GM21381 (cell line): ENCODE data around the gene PPP2R5E.
A peak's percentile ranks its signal among the peaks of the same experiment; 100 is the strongest.
"Not testable (repeated sequence)": the region's sequence is repeated elsewhere in the genome, so short reads cannot be mapped to it uniquely, and the experiment has no call there.

Experiments
- ATAC-seq: cut with Tn5 transposase; IDR thresholded peaks from one replicate; pipeline ENCODE4 v1.9.1; 2021; ENCODE audit warnings: mild to moderate bottlenecking, moderate library complexity; ENCODE audit not compliant: unreplicated experiment

PPP2R5E gene

DNA sequence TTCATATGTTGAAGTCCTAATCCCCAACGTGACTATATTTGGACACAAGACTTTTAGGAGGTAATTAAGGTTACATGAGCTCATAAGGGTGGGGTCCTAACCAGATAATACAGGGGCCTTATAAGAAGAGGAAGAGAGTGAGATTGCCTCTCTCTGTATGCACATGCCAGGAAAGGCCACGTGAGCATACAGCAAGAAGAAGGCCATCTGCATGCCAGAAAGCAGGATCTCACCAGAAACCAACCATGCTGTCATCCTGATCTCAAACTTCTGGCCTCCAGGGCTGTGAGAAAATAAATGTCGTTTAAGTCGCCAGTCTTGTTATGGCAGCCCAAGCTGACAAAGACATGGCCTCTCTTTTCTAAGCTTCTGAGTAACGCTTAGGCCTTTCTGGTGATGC is 155.5 kb downstream of the PPP2R5E start:
- ATAC-seq: no peak

DNA sequence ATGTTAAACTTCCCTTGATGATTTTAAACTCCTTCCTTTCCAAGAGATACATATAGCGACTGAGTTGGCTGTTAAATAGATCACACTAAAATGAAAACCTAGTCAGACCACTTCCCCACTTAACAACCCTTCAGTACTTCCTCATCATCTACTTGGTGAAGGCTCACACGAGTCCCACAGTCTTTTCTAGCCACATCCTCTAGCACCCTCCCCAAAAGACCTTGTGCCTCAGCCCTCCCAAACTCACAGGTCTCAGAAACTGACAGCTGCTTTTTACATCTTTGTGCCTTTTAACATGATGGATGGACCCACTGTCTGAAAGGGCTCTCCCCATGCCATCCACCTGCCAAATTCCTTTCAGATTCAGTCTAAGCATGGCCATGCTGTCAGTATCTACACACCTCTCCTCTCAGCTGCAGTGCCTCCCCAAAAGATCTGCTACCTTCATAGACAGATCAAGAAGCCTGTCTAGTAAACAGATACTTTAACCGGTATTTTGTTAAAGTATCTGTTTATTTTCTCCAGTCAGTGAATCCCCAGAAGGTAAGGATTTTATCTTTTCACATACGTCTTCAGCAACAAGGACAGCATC is 159.3 kb downstream of the PPP2R5E start:
- peak; percentile 97 for ATAC-seq

DNA sequence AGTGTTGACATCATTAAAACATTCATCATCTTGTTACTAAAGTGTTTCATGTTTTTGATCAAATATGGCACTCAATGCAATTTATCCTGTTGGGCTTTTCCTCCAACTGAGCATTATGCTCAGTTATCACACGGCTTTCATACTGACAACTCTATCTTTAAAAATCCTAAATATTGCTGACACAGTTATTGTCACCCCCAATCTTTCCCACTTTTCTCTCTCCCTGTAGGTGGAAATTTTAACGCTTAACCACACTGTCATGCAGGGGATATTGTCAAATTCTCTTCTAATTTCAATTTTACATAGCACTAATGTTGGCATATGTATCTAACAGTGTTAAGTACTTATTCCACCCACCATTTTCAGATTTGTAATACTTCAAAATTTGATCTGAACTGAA is 164.7 kb downstream of the PPP2R5E start:
- no peak for ATAC-seq

DNA sequence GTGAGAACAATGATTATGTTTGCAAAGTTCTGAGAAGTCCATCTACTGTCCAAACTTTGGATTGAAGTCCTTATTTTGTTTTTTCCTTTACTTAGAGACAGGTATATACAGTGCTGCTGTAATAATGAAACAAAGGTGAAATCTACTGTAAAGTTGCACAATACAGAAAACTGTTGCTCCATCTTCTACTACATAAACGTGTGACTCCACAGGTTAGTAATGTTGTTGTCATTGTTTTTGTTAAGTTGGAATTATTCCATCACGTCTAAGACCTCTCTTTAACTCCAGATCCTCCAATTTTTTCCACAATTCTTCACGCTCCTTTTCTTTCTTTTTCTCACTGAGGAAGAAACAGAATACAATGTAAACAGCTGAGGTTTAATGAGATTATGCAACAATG is 167.4 kb downstream of the PPP2R5E start:
- ATAC-seq: no peak

DNA sequence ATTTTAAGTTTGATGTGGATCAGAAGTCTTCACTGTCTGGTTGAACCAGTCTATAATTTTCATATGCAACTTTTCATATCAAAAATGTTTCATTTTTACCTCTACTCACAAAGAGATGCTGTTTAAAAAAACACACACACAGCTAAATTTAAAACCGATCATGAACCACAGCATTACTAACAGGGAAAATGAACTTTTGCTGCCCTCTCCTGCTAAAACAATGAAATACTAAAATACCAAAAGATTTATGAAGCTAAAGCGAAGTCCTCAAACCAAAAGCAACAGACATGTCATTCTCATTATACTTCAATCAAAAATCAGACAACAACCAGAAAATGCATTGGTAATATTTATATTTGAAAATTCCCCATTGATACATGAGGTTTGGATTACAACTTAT is 171.6 kb downstream of the PPP2R5E start:
- not testable (repeated sequence) for ATAC-seq

DNA sequence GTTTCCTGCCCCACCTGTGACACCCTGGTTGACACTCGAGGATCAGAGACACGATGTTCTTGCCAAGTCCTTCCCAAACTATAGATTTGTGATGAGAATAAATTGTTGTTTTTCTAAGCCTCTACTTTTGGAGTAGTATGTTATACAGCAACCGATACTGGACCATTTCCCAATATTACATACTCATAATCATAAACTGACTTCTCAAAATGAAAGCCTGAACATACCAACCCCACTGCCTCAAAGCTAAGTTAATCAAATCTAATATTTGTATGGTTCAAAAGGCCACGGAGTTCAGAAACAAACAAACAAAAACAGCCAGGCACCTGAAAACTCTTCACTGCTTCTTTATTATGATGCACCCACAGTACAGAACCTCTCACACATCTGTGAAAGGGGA is 172.1 kb downstream of the PPP2R5E start:
- peak; percentile 58 for ATAC-seq

DNA sequence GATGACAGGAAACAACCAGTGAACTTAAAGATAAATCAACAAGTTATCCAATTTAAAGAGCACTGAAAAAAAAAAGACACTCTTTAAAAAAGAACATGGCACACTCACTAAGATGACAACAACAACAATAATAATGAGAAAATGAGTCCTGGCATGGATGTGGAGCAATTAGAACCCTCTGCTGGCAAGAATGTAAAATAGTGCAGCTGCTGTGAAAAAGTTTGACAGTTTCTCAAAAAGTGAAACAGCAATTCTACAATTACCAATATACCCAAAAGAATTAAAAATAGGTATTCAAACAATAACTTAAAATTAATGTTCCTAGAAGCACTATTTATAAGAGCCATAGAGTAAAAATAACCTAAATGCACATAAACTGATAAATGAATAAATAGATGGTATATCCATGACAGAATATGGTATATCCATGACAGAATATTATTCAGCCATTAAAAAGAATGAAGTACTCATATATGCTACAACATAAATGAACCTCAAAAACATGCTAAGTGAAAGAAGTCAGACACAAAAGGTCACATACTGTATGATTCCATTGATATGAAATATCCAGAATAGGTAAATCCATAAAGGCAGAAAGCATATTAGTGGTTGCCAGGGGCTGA is 175.3 kb downstream of the PPP2R5E start:
- ATAC-seq: no peak

DNA sequence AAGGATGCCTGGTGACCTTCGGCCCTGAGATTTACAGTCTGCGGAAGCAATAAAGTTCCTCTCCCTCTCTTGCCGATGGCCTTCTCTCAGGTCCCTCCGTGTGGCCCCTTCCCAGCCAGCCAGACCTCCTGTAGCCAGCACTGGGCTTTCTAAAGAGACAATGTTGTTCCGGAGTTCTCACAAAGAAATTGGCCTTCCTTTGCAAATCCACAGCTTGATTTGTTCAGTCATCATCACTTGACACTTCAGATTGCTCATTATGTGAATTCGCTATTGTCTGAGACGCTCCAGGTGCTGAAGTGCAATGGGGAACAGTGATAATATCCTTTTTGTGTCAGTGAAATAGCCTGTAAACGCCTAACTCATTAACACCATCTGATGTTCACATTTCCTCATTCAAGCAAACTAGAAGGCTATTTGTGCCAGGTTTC is 180.8 kb downstream of the PPP2R5E start:
- no peak for ATAC-seq

DNA sequence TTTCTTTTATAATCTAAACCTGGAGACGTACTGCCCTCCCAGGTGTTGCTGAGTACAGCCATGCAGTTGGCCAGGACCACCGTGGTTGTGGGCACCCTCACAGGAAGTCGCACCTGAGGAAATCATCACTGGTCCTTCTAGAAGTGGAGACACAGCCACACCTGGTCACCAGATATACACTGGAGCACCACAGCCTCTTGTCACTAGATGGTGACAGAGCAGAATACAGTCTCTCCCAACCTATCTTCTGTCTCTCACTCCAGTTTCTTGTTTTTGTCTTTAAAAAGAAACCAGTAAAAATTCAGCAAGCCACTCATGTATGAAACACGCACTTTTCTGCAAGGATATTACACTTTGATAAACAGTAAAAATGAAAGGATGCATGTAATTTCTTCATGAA is 181.4 kb downstream of the PPP2R5E start:
- no peak for ATAC-seq

DNA sequence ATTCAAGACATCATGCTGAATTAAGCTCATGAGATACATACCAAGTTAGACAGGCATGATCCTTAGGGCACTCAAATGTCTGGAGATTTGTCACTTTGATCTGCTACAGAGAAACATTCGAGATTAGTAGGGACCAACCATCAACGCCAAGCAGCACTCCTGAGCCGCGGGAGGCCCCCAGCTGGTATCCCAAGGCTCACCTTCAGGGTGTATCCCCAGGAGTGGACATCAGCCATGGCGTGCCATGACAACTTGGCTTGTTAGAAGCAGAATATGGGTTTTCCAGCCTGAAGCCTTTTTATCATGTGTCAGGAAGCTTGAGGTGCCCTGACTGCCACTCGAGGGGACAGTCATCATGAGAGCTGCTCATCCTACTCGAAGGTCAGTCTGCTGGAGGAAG is 185.3 kb downstream of the PPP2R5E start:
- no peak for ATAC-seq

DNA sequence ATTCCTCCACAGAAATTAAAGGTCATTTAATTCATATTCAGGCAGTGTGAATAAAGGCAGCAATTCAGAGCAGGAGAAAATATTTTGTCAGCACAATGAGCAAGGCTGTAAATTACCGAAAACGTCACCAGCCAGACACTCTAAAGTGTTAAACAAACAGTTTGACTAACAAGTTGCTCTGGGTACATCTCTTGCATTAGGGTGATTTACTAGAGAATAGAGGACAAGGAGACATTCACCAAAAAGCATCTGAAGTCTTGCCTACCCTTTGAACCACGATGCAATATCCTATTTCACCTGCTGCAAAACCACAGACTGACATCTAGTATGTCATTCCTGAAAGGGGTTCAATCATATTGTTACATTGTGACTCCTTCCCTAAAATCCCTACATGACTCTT is 197.4 kb downstream of the PPP2R5E start:
- ATAC-seq: no peak

DNA sequence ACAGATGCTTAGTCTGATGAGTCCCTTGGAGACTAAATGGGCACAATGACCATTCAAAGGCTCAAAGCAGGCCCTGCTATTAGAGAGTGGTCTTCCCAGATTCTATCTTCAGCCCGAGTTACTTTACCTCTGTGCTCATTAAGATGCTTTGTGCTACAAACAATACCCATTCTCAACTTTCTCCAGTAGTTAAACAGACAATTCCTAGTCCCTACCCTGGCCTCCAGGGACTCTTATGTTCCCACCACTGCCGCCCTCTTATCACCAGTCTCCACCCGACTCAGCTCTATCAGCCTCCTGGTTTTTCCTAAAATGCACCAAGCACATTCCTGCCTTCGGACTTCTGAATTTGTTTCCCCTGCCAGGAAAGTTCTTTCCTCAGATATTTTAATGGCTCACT is 198.8 kb downstream of the PPP2R5E start:
- no peak for ATAC-seq

DNA sequence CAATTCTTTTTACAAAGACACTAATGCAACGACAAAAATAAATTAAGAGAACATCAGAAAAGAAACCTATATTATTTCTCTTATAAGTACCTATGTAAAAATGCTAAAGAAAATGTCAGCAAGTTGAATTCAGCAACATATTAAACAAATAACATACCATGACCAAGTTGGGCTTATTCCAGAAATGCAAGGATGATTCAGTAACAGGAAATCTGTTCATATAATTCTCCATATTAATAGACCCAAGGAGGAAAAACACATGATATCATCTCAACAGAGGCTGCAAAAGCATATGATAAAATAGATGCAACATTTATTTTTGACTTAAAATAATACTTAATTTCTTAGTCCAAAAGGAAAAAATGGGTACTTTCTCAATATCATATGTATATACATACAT is 199.3 kb downstream of the PPP2R5E start:
- ATAC-seq: no peak

DNA sequence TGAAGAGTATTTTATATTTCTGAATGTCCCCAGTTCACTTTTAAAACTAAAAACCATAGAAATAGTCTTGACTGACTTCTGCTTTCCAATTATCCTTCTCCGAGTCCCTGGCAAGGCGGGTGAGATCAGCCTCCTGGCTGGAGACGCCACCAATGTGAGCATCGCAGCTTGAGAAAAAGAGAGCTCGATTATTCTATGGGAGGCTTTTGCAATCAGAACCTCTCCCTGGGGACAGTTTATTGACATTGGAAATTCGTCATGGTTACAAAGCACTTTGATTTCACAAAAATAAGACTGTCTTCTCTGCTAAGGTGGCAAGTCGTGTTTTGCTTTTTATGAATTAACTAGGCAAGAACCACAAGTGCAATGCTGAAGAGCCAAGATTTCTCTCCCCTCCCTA is 200.8 kb downstream of the PPP2R5E start:
- ATAC-seq: no peak

DNA sequence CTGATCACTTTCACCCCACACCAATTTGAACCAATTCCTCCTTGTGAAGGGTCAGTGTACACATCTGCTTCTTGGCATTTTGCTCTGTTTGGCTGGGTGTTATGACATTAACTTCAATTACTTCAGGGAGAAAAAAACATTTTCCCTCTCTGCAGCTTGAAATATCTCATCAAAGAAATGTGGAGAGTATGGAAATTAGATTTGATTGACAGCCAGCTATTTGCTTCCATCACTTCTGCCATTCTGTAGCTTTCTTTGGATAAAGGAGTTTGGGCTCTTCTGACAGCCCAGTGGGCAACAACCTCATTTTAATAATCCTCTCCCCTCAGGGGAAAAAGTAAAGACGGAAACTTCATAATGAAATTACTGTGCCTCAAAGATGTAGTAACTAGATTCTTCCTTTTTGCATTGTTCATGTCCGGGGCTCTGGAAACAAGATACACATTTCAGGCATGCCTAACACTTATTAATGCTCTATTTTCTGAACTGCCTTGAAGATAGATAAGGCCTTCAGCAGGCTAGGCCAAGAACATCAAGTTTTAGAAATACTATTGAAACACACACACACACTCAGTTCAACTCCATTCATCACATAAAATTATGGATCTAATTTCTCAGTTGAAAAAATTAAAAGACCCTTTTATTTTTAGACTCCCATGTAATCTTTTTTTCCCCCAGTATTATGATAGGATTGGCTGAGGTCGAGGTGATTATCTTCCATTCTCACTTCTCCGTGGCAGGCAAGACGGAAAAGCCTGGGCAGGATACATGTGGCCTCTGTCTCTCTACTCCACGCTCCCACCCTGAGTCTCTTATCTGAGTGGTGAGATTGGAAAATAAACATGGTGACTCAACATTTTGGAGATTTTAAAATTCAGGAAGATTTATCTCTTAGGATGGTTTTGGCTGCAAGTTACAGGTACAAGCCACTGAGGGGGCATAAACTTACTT is 214.1 kb downstream of the PPP2R5E start:
- ATAC-seq: no peak

DNA sequence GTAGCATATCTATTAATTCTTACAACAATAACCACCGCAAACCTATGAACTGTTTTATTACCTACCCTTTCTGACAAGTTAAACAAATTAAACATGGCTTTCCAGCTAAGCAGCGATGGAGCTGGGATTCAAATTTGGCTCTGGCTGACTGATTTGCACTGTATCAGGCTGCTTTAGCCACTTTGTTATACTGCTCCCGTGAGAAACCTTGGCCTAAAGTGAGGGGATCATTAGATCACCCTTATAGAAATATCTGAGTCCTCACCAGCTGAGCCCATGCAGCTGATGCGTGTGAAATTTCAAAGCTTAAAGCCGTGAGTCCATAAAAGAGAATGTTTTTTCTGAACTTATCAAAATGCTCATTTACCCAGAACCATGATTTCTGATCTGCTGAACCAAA is 216.3 kb downstream of the PPP2R5E start:
- ATAC-seq: no peak

DNA sequence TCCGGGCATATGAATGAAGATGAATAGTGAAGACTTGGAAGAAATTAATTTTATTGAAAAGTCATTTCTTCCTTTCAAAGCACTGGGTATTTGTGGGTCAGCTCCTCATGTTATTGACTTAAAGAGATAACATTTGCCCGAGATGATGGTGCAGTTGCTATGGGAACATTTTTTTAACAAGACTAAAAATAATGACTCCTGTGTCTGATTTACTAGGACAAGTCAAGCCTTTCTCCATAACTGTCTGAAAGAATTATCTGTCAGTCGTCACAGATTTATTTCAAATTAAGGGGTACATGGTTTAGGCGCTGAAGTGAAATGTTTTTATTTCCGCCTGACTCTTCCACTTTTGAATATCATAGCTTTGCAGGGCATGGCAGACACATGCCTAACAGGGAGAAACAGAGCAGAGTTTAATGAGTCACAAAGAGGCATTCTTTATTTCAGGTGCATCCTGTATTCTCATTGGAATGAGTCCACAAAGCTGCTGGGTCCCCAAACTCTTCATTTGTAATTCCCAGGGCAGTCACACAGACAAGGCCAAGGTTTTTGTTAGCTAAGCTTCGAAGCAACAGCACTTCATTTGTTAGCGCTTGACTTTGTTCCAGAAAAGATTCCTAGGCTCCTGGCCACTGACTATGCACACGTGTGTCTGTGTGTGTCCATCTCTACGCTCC is 220.1 kb downstream of the PPP2R5E start:
- no peak for ATAC-seq

DNA sequence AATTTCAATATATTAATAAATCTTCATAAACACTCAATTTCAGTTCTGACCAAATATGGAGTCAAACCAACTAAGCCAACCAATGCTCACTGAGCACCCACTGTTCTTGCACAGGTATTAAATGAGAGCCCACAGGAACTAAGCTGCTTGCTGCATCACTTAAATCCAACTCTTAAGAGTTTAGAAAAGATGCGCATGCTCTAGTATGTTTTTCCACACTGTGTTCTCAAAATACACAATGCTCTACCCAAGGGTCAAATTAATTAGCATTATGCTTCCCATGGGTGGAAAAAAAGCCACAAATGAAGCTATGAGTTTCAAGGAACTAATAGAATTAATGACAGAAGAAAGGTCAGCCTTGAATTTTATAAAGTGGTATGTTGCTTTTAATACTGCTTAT is 220.7 kb downstream of the PPP2R5E start:
- no peak for ATAC-seq
